Naive thymus-derived CD4-positive, alpha-beta T cell (primary cell): ENCODE data around the gene MLX. TPM values are rescaled to one million over a fixed set of nuclear protein-coding genes. Genes with fewer than 3 reads are reported as not detected.
"Not testable (repeated sequence)": the region's sequence is repeated elsewhere in the genome, so short reads cannot be mapped to it uniquely, and the experiment has no call there.

Source experiments
- ATAC-seq: fragments of 150-1000 bp; cut with Tn5 transposase; 2 replicates; pipeline ENCODE4 v1.10.0; 2021; ENCODE audit warnings: mild to moderate bottlenecking, moderate library complexity
- CTCF ChIA-PET: fragments of 350-600 bp; sonication (Branson Sonifier 250); formaldehyde crosslinking; loops from one replicate; lab custom pipeline; 2021; ENCODE audit warnings: antibody characterized with exemption; lab: Charles Lee
- POLR2A ChIA-PET: fragments of 350-600 bp; sonication (Branson Sonifier 250); formaldehyde crosslinking; loops from one replicate; lab custom pipeline; 2021; ENCODE audit warnings: antibody characterized with exemption, inconsistent platforms; lab: Charles Lee
- DNase-seq, 9 donors: peaks; one replicate each; pipeline versions ENCODE4 v3.0.0 to v3.0.0-alpha.2; 2020 to 2022; ENCODE audit warnings: mixed read lengths in 1 of 9
- H3K27ac ChIP-seq: one replicate; pipeline ENCODE4 v1.7.0; 2013; ENCODE audit warnings: mild to moderate bottlenecking, low read depth, low read length, moderate library complexity
- H3K27me3 ChIP-seq, 2 donors: one replicate each; pipeline ENCODE4 v1.7.0; 2013; ENCODE audit warnings: low read length in 2 of 2, mild to moderate bottlenecking in 2 of 2, moderate library complexity in 2 of 2; ENCODE audit not compliant: control insufficient read depth in 2 of 2, insufficient read depth in 2 of 2
- H3K36me3 ChIP-seq, 3 experiments: 1 replicate in 2 of 3; 2 replicates in 1 of 3; pipeline ENCODE4 v1.7.0; 2013; ENCODE audit warnings: low read length in 3 of 3, mild to moderate bottlenecking in 3 of 3, moderate library complexity in 1 of 3; ENCODE audit not compliant: insufficient read depth in 3 of 3, control insufficient read depth in 2 of 3
- H3K4me1 ChIP-seq, 2 donors: one replicate each; pipeline ENCODE4 v1.7.0; 2013; ENCODE audit warnings: low read length in 2 of 2, mild to moderate bottlenecking in 2 of 2, moderate library complexity in 1 of 2; ENCODE audit not compliant: control insufficient read depth in 2 of 2, insufficient read depth in 2 of 2
- H3K4me3 ChIP-seq: 2 replicates; pipeline ENCODE4 v1.7.0; 2013; ENCODE audit warnings: mild to moderate bottlenecking, low read length
- H3K9me3 ChIP-seq, 3 experiments: 1 replicate in 2 of 3; 2 replicates in 1 of 3; pipeline ENCODE4 v1.7.0; 2013; ENCODE audit warnings: low read length in 3 of 3; ENCODE audit not compliant: control insufficient read depth in 2 of 3
- H3K27ac Mint-ChIP-seq, 9 donors: one replicate each; pipeline ENCODE4 v1.8.0; 2020 to 2022; ENCODE audit warnings: mixed read lengths in 9 of 9, mild to moderate bottlenecking in 8 of 9, moderate library complexity in 5 of 9, inconsistent platforms in 2 of 9
- H3K27me3 Mint-ChIP-seq, 5 donors: one replicate each; pipeline ENCODE4 v1.8.0; 2021 to 2022; ENCODE audit warnings: mixed read lengths in 5 of 5, mild to moderate bottlenecking in 1 of 5
- H3K36me3 Mint-ChIP-seq, 5 donors: one replicate each; pipeline ENCODE4 v1.8.0; 2020 to 2022; ENCODE audit warnings: mixed read lengths in 5 of 5, mild to moderate bottlenecking in 3 of 5, inconsistent platforms in 1 of 5
- H3K4me1 Mint-ChIP-seq, 7 donors: one replicate each; pipeline ENCODE4 v1.8.0; 2020 to 2022; ENCODE audit warnings: mixed read lengths in 7 of 7, mild to moderate bottlenecking in 3 of 7, inconsistent platforms in 1 of 7
- H3K4me3 Mint-ChIP-seq, 10 donors: one replicate each; pipeline ENCODE4 v1.8.0; 2020 to 2022; ENCODE audit warnings: mild to moderate bottlenecking in 10 of 10, mixed read lengths in 10 of 10, moderate library complexity in 6 of 10, inconsistent platforms in 2 of 10
- H3K9me3 Mint-ChIP-seq, 11 donors: one replicate each; pipeline ENCODE4 v1.8.0; 2020 to 2022; ENCODE audit warnings: mixed read lengths in 11 of 11, mild to moderate bottlenecking in 4 of 11, inconsistent platforms in 1 of 11, moderate library complexity in 1 of 11
- intact Hi-C, 2 donors: fragments of 100-400 bp; cut with micrococcal nuclease; formaldehyde crosslinking; loops; one replicate each; pipeline ENCODE4 v1.15.1; 2023
- polyA plus RNA-seq, 2 donors: library from polyadenylated mRNA; unstranded; fragments of 300-500 nt; fragmentation: Illumina TruSeq; gene quantifications; one replicate each; pipeline ENCODE4 v1.2.3, GENCODE V29; 2021
- total RNA-seq, 6 experiments: library from RNA in 5 of 6; stranded (reverse) in 5 of 6; gene quantifications; 1 replicate in 5 of 6; 2 replicates in 1 of 6; pipeline ENCODE4 v1.2.3 and lab custom pipeline; 2021 to 2026

MLX gene
- total and polyA plus RNA-seq, 7 experiments from 2014 or later = 28.1 to 73.9 (median 50.1) TPM

GRCh38 chr17:42543190-42544079, 23.5 kb upstream of the MLX start:
- Histone ChIP-seq H3K27ac (no peak overlapping the region), H3K27me3 (no peaks in the 10 kb centered on the region), H3K36me3 (peaks cover 0 to 16% (median 0%) of the 10 kb centered on the region in 3 experiments), H3K9me3 (no peaks in the 10 kb centered on the region), H3K4me1 (peaks cover 12 to 15% of the 10 kb centered on the region in 2 donors), H3K4me3 (no peak overlapping the region)
- Mint-ChIP-seq H3K27ac (no peak overlapping the region), H3K4me1 (peaks cover 15 to 25% (median 19%) of the 10 kb centered on the region in 7 donors), H3K36me3 (peaks cover 0 to 15% (median 5%) of the 10 kb centered on the region in 5 donors), H3K4me3 (no peak overlapping the region), H3K27me3 (no peaks in the 10 kb centered on the region), H3K9me3 (no peaks in the 10 kb centered on the region)
- ATAC-seq (no peak), DNase-seq (no peak)
- ChIA-PET POLR2A (interaction anchor here (1.0 to 1.2 kb wide), 3 partner anchors 9 to 24 kb away, joined by 3 to 4 read pairs (median 3); partner anchors contain the start of gene MLX), CTCF (interaction anchor here (0.8 kb wide), 1 partner anchor 230 kb away, joined by 3 read pairs; no protein-coding TSS in a partner anchor)
- intact Hi-C loops = no loop called here

- DNase-seq (no peak), ATAC-seq (no peak)
- Histone ChIP-seq H3K4me1 (peaks cover 12 to 15% of the 10 kb centered on the region in 2 donors), H3K27ac (no peak overlapping the region), H3K9me3 (no peaks in the 10 kb centered on the region), H3K27me3 (no peaks in the 10 kb centered on the region), H3K4me3 (no peak overlapping the region), H3K36me3 (peaks cover 0 to 16% (median 0%) of the 10 kb centered on the region in 3 experiments)
- ChIA-PET POLR2A (no interaction called here), CTCF (interaction anchor here (2.0 kb wide), 1 partner anchor 33 kb away, joined by 5 read pairs; the partner anchor contains the start of gene PSMC3IP)
- Mint-ChIP-seq H3K4me1 (peaks cover 15 to 28% (median 22%) of the 10 kb centered on the region in 7 donors), H3K27me3 (no peaks in the 10 kb centered on the region), H3K27ac (no peak overlapping the region), H3K9me3 (no peaks in the 10 kb centered on the region), H3K4me3 (no peak overlapping the region), H3K36me3 (peaks cover 0 to 10% (median 0%) of the 10 kb centered on the region in 5 donors)
- intact Hi-C loops = no loop called here
These were observed 22.0 kb upstream of the MLX start for GRCh38 chr17:42544874-42545283.

DNA sequence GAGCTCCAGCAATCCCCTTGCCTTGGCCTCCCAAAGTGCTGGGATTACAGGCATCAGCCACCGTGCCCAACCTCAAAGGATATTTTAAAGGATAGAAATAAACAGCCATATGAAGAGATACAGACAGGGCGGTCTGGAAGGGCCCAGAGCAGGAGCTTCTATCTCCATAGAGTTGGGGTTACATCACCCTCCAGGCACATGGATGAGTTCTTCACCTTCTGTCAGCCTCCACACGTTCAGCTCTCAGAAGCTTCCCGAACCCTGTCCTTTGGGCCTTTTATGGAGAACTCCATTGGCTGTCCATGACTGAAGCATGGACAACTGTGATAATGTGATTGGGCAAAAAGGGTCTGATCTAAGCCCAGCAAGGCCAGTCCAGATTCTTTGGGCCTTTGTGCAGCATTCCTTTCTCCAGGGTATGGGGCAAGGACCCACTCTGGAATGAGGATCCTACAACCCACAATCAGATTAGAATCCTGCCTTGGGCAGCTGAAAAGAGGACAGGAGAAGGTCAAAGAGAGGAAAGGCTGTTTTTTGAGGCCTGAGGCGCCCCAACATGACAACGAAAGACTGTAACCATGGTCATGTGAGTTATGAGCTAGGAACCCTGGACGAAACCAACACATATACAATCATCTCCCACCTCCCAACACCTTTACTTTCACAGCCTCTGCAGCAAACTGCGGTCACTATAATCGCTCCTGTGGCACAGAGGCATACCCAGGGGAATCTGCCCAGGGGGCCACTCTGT, 21.0 kb upstream of the MLX start:
- DNase-seq, H3K27ac ChIP-seq, H3K36me3 Mint-ChIP-seq, H3K9me3 ChIP-seq, H3K4me3 Mint-ChIP-seq, ATAC-seq, intact Hi-C loops, H3K27ac Mint-ChIP-seq, H3K27me3 Mint-ChIP-seq, H3K27me3 ChIP-seq, H3K9me3 Mint-ChIP-seq, H3K4me3 ChIP-seq, POLR2A ChIA-PET: not testable (repeated sequence)
- peaks cover 9 to 20% (median 19%) of the 10 kb centered on the region in 7 donors for H3K4me1 Mint-ChIP-seq
- CTCF ChIA-PET = interaction anchor here (1.0 to 2.0 kb wide), 2 partner anchors 8 to 32 kb away, joined by 3 to 5 read pairs; partner anchors contain the start of gene PSMC3IP
- peaks cover 8 to 11% of the 10 kb centered on the region in 2 donors for H3K4me1 ChIP-seq
- H3K36me3 ChIP-seq = peaks cover 0 to 16% (median 0%) of the 10 kb centered on the region in 3 experiments

DNA sequence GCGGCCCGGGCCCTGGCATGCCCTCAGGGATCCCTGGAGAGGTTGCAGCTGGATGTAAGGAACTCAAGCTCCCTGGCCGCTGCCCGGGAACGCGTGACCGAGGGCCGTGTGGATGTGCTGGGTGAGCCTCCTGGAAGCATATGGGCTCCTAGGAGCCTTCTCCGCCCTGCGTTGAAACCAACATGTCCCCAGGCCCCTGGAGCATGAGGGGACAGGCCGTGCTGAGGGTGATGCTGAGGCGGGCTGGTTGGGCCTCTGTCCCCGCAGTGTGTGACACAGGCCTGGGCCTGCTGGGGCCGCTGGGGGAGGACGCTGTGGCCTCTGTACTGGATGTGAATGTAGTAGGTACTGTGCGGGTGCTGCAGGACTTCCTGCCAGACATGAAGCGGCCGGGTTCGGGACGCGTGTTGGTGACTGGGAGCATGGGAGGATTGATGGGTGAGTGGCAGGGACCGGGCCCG, 19.9 kb upstream of the MLX start:
- Mint-ChIP-seq H3K36me3 (peaks cover 0 to 4% (median 0%) of the 10 kb centered on the region in 5 donors), H3K4me3 (peak overlapping the region in 1 of 10 donors; percentile 53), H3K27me3 (no peaks in the 10 kb centered on the region), H3K4me1 (peaks cover 4 to 17% (median 13%) of the 10 kb centered on the region in 7 donors), H3K27ac (no peak overlapping the region), H3K9me3 (no peaks in the 10 kb centered on the region)
- ATAC-seq (no peak), DNase-seq (no peak)
- POLR2A ChIA-PET = interaction anchor here (0.5 to 1.0 kb wide), 5 partner anchors 8 to 86 kb away, joined by 3 to 4 read pairs (median 3); partner anchors contain the start of gene NAGLU
- intact Hi-C loops = no loop called here
- Histone ChIP-seq H3K36me3 (peaks cover 0 to 16% (median 0%) of the 10 kb centered on the region in 3 experiments), H3K9me3 (no peaks in the 10 kb centered on the region), H3K4me1 (no peaks in the 10 kb centered on the region), H3K27ac (no peak overlapping the region), H3K27me3 (no peaks in the 10 kb centered on the region), H3K4me3 (no peak overlapping the region)
- CTCF ChIA-PET = no interaction called here

- H3K36me3 ChIP-seq = peaks cover 0 to 13% (median 0%) of the 10 kb centered on the region in 3 experiments
- no peaks in the 10 kb centered on the region for H3K27me3 Mint-ChIP-seq
- H3K4me1 ChIP-seq = no peaks in the 10 kb centered on the region
- no peak for ATAC-seq
- H3K36me3 Mint-ChIP-seq = peaks cover 0 to 4% (median 0%) of the 10 kb centered on the region in 5 donors
- no peak overlapping the region for H3K4me3 ChIP-seq
- H3K9me3 ChIP-seq = no peaks in the 10 kb centered on the region
- H3K4me3 Mint-ChIP-seq = peak overlapping the region in 2 of 10 donors; percentile 47 to 75
- no peaks in the 10 kb centered on the region for H3K9me3 Mint-ChIP-seq
- H3K27ac Mint-ChIP-seq = no peak overlapping the region
- ChIA-PET CTCF (no interaction called here), POLR2A (interaction anchor here (1.5 kb wide), 1 partner anchor 11 kb away, joined by 11 read pairs; the partner anchor contains the start of gene NAGLU)
- peaks cover 4 to 21% (median 15%) of the 10 kb centered on the region in 7 donors for H3K4me1 Mint-ChIP-seq
- no peak overlapping the region for H3K27ac ChIP-seq
- intact Hi-C loops = loop anchor here in 1 of 2 donors (1.0 kb wide), 1 partner anchor 30 kb away; the partner anchor contains the start of gene PSMC3IP
- DNase-seq = no peak
- H3K27me3 ChIP-seq = no peaks in the 10 kb centered on the region
These were observed 19.2 kb upstream of the MLX start for GRCh38 chr17:42547698-42548069.
